NCI-H2171 treated with DMSO at 0.1 percent for 48 hours (cell line): ENCODE measurements around the gene FGL2.
"Not testable (repeated sequence)": the region's sequence is repeated elsewhere in the genome, so short reads cannot be mapped to it uniquely, and the experiment has no call there.

ENCODE experiments used
- DNase-seq: peaks from one replicate; lab custom pipeline; 2025; lab: John Stamatoyannopoulos, UW

The FGL2 gene

DNA sequence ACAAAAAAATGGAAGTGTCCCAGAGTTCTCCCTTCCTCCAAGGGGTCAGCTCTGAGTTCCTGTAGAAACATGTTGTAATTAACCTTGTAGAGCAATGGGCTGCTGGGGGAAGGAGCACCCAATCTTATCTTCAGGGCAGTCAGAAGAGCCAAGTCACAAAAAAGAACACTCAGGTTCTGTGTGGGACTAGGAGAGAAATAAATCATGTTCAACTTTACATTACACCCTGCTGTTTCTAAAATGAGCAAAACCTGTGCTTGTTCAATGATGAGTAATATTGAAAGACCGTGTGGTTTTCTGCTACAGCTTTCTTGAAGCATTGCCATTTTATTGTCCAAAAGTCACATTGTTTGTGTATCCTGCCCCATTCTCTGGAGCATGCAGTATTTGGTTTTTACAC lies 42.6 kb downstream of the FGL2 start:
- not testable (repeated sequence) for DNase-seq

DNA sequence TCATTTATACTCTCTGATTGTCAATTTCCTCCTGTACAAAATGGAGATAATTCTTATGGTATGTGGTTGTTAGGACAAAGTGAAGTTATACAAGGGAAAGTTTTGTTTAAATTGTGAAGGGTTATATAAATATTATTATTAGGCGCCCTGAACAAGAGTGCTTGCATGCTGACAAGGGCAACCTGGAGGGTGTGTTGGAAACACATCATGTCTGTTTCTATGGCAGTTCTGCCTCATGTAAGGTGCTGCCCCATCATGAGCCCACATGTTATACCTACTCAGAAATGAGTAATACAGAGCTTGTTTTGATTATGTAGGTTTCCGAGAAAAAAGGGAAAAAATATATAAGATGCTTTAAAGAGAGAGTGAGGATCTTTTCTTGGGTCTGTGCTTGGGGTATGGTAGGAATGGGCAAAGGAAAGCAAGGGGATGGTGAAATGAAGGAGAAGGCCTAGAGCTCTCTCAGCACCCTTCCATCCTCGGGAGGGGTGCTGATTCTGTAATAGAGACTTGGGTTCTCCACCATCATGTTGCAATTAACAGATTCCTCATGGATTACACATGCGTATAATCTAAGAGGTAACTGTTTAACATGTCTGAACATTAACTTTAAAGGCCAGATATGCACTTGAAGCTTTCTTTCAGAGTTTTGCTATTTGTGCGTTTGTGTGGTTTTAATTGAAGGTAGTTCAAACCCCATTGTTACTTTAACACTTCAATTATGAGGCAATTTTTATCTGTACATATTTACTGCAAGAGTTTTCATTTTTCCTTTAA lies 43.8 kb downstream of the FGL2 start:
- DNase-seq, result not testable (repeated sequence)

DNA sequence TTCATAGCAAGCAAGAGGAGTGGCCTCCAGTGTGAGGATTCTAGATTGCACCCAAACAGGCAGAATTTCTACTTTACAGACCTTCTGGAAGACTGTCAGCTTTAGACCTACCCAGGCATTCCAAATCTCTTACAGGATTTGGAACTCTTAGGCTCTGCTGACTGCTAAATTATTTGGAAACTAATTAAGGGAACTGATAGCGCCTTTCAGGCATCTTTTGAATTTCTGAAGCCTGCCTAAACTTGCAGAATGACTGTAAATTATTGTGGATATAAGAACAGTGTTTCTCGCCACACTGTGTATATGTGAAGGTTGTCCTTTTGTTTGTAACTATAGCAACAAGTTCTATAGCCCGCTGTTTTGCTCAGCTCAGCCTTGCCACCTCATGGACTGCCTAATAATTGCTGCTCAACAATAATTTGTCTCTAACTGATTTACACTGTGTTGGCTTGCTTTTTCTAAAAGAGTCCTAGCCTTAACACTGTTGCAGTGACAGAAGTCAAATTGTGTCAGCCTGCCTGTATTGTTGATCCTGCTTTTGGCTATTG lies 44.6 kb downstream of the FGL2 start:
- not testable (repeated sequence) for DNase-seq

DNA sequence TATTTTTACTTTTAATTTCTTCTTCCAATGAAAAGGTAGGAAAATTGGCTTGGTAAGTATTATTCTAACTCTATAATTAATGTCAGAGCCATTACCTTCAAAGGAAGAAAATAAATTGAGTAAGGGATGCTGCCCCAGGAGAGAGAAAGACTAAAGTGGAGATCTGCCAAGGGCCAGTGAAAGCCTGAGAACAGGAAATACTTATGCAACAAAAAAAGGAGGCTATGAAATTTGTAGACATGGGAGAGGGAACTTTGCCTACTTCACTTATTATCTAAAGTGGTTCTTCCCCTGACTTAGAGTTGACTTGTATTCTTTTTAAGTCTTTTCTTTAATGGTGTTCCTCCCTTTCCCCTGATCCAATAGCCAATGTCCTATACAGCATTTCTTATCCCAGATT lies 47.4 kb downstream of the FGL2 start:
- DNase-seq, result not testable (repeated sequence)
